ENCODE data around the gene KPNA2.
"Not testable (repeated sequence)": the region's sequence is repeated elsewhere in the genome, so short reads cannot be mapped to it uniquely, and the experiment has no call there.

Gene KPNA2

DNA sequence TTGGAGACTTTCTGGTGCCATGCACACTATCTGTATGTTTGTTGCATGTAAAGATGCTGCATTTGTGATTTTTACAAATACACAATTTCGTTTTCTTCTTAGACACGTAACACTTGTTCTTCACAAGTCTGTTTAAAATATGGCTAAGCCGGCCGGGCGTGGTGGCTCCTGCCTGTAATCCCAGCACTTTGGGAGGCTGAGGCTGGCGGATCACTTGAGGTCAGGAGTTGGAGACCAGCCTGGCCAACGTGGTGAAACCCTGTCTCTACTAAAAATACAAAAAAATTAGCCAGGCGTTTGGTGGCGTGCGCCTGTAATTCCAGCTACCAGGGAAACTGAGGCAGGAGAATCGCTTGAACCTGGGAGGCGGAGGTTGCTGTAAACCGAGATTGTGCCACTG lies 14.7 kb upstream of the KPNA2 start:
- not testable (repeated sequence) for DNase-seq

DNA sequence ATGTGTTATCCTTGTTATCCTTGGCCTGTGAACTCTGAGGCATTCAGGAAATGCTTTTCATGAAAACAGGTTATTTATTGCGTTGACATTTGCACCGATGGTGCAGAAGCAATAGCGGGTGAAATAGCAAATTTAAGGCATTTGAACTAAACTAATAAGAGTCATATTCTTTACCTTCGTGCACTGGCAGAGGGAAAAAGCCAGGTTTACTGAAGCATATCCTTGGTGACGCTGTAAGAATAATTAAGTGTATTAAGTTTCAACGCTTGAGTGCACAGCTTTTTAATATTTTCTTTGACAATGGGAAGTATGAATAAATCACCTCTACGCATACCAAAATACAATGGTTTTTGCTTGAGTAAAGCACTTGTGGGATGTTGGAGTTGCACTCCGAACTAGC lies 13.6 kb upstream of the KPNA2 start:
- DNase-seq = no peak

DNA sequence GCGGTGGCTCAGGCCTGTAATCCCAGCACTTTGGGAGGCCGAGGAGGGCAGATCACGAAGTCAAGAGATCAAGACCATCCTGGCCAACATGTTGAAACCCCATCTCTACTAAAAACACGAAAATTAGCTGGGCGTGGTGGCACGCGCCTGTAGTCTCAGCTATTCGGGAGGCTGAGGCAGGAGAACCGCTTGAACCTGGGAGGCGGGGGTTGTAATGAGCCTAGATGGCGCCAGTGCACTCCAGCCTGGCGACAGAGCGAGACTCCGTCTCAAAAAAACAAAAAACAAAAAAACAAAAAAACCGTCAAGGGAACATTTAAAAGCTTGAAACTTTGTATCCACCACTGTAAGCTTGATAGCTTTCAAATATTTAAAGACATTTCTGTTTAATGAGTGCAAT lies 13.0 kb upstream of the KPNA2 start:
- DNase-seq = not testable (repeated sequence)

DNA sequence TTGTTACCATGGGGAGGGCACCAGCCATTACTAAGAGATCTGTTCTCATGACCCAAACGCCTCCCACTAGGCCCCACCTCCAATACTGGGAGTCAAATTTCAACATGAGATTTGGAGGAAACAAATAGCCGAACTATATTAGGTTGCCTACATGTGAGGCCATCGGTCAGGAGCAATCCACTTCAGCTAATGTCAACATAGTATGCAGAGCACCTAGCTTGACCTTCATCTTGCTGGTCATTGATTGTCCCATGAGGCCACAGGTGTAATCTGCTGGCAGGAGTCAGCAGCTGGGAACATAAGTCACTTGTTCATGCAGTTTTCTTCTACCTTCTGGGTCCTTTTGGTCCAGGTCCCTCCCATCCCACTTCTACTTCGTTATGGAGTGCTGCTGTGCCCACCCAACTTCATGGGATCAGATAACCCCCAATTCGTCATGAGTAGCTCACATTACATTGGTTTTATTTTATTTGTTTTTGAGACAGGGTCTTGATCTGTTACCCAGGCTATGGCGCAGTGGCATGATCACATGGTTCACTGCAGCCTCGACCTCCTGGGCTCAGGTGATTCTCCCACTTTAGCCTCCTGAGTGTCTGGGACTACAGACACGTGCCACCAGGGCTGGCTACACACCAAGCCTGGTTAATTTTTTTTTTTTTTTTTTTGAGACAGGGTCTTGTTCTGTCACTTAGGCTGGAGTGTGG lies 5.9 kb upstream of the KPNA2 start:
- no peak for DNase-seq

- DNase-seq = no peak
Observed at GRCh38 chr17:68033636-68034451, 1.7 kb upstream of the KPNA2 start.

DNA sequence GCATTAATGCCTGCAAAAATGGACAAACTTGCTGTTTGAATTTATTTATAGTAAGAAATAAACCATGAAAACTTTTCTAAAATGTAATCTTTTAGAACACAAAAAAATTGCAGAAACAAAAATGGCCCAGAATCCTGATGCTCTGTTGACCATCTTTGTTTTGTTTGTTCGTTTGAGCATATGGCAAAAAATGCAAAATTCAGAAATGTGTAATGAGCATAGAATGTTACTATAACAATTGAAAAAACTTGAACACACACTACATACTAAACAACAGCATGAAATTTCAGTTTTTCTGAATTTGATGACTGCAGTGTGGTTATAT lies 1.1 kb upstream of the KPNA2 start:
- DNase-seq = no peak

- DNase-seq = no peak
Observed at GRCh38 chr17:68035131-68035522, 408 bp upstream of the KPNA2 start.

GRCh38 chr17:68036304-68037147 lies 991 bp downstream of the KPNA2 start:
- no peak for DNase-seq

GRCh38 chr17:68047153-68047846 lies 11.8 kb downstream of the KPNA2 start:
- no peak for DNase-seq

- DNase-seq = not testable (repeated sequence)
Observed at GRCh38 chr17:68047890-68048542, 12.5 kb downstream of the KPNA2 start.

DNA sequence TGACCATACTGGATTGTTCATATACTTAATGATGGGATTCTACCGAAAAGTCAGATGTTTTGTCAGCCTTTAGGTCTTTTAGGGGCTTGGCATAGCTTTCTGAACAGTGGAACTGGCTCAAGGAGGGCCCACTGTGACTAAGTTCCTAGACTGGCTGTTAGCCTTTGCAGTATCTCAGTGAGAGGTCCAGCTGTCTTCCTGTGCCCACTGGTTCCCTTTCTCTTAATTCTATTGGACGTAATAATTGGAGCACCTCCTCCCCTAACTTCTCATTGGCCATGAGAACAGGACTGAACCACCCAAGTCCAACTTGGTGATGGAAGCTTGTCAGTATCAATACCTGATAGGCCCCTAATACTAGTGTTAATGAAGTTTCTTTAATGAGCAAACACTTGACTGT lies 13.5 kb downstream of the KPNA2 start:
- DNase-seq = no peak

GRCh38 chr17:68049812-68050437 lies 14.4 kb downstream of the KPNA2 start:
- DNase-seq = not testable (repeated sequence)

DNA sequence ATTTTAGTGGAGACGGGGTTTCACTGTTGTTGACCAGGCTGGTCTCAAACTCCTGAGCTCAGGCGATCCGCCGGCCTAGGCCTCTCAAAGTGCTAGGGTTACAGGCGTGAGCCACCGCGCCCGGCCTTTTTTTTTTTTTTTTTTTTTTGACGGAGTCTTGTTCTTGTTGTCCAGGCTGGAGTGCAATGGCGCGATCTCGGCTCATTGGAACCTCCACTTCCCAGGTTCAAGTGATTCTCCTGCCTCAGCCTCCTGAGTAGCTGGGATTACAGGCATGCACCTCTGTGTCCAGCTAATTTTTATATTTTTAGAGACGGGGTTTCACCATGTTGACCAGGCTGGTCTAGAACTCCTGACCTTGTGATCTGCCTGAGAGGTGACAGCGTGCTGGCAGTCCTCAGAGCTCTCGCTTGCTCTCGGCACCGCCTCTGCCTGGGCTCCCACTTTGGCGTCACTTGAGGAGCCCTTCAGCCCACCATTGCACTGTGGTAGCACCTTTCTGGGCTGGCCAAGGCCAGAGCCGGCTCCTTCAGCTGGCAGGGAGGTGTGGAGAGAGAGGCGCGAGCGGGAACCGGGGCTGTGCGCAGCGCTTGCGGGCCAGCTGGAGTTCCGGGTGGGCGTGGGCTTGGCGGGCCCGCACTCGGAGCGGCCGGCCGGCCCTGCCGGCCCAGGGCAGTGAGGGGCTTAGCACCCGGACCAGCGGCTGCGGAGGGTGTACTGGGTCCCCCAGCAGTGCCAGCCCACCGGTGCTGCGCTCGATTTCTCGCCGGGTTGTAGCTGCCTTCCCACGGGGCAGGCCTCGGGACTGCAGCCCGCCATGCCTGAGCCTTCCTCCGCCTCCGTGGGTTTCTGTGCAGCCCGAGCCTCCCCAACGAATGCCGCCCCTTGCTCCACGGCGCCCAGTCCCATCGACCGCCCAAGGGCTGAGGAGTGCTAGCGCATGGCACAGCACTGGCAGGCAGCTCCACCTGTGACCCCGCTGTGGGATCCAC lies 16.1 kb downstream of the KPNA2 start:
- DNase-seq = not testable (repeated sequence)

DNA sequence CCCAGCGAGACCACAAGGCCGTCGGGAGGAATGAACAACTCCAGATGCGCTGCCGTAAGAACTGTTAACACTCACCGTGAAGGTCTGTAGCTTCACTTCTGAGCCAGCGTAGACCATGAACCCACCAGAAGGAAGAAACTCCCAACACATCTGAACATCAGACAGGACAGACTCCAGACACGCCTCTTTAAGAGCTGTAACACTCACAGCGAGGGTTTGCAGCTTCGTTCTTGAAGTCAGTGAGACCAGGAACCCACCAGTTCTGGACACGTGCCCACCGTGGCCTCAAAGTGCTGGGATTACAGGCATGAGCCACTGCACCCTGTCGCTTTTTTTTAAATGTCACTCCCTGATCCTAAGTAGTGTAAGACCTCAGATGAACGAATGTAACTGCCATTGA lies 17.3 kb downstream of the KPNA2 start:
- no peak for DNase-seq

DNA sequence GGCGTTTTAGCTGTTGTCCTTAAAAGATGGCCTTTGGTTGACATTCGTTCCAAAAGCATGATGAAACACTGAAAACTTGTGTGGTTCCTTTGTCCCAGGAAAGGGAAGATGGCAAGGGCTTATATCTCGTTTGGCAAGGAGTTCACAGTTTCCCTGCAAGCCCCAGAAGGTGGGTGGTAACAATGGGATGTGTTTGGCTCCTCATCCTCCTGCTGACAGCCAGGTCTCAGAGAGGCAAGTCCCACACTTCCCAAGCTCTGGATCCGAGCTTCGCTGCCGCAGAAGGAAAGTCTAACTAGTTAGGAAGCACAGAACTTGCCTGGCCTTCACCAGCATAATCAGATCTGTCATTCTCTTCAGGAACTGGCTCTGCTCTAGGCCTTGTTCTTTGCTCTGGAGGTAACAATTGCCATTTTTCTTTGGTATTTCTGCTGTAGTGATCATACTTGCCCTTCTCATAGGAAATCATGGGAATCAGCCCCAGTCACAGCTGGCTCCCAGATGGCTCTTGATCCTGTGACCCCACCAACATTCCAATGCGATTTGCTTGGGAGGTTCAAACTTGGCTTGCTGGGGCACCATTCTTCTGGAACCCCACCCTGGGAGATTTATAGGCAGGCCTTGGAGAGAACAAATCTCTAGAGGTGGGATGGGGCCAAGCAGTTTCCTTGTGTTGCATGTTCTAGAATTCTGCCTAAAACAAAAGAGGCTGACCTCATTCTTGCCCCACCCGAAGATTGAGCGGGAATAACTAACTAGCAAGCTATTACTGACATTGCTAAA lies 17.9 kb downstream of the KPNA2 start:
- no peak for DNase-seq

- DNase-seq = no peak
Observed at GRCh38 chr17:68054296-68054900, 18.9 kb downstream of the KPNA2 start.

DNA sequence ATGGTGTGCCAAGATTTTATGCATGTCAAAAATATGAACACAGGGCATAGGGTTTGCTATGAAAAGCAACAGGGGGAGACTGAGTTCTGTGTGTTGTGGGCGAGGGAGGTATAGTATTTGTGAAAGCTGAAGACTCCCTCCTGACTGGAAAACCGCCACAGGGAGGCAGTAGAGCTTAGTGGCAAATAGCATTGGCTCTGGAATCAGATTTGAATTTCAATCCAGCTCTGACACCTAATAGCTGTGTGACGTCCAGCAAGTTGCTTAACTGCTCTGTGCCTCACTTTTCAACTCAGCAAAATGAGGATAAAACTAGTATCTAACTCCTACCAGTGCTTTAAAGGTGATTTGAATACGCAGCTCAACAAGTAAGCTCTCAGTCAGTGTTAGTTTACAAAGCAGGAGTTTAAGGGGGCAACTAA lies 22.0 kb downstream of the KPNA2 start:
- no peak for DNase-seq

GRCh38 chr17:68060336-68060735 lies 24.8 kb downstream of the KPNA2 start:
- no peak for DNase-seq

Measured in NCI-H2107 (cell line).